ENCODE results near the gene CCS. TPM values are rescaled to one million over a fixed set of nuclear protein-coding genes. Genes with fewer than 3 reads are reported as not detected.
"Not testable (repeated sequence)": the region's sequence is repeated elsewhere in the genome, so short reads cannot be mapped to it uniquely, and the experiment has no call there.

The CCS gene
- polyA plus RNA-seq (ENCODE audit: insufficient read length) = 33.0 TPM

- DNase-seq (ENCODE audit: low read depth) = peak; percentile 90
These were observed at the start of gene CCS, which contains the start of gene CCDC87 for GRCh38 chr11:66592457-66593302. CCS (plus strand) TSS chr11:66593185; CDS start chr11:66593262, 77 bp downstream. CCDC87 (minus strand) TSS chr11:66593063; CDS start chr11:66593015, 48 bp downstream.

- no peak for DNase-seq (ENCODE audit: low read depth)
These were observed 49.5 kb upstream of the CCS start for GRCh38 chr11:66543263-66544107.

GRCh38 chr11:66544952-66545351 is 48.0 kb upstream of the CCS start:
- not testable (repeated sequence) for DNase-seq (ENCODE audit: low read depth)

GRCh38 chr11:66545701-66546367 is 47.2 kb upstream of the CCS start, which contains the start of gene ZDHHC24:
ZDHHC24 (minus strand) TSS chr11:66546048; CDS start chr11:66546003, 45 bp downstream.
- peak; percentile 78 for DNase-seq (ENCODE audit: low read depth)

- no peak for DNase-seq (ENCODE audit: low read depth)
These were observed 46.5 kb upstream of the CCS start, which contains the start of gene ACTN3 for GRCh38 chr11:66546368-66546965. ACTN3 (plus strand) TSS chr11:66546903; CDS start chr11:66546938, 35 bp downstream.

GRCh38 chr11:66546966-66547661 is 45.9 kb upstream of the CCS start:
- no peak for DNase-seq (ENCODE audit: low read depth)

- DNase-seq (ENCODE audit: low read depth) = no peak
These were observed 45.3 kb upstream of the CCS start for GRCh38 chr11:66547662-66548009.

- no peak for DNase-seq (ENCODE audit: low read depth)
These were observed 44.9 kb upstream of the CCS start for GRCh38 chr11:66548041-66548440.

- DNase-seq (ENCODE audit: low read depth) = no peak
These were observed 44.0 kb upstream of the CCS start for GRCh38 chr11:66548774-66549630.

GRCh38 chr11:66549696-66550095 is 43.3 kb upstream of the CCS start:
- no peak for DNase-seq (ENCODE audit: low read depth)

- no peak for DNase-seq (ENCODE audit: low read depth)
These were observed 42.1 kb upstream of the CCS start for GRCh38 chr11:66550887-66551286.

GRCh38 chr11:66554602-66555001 is 38.4 kb upstream of the CCS start:
- no peak for DNase-seq (ENCODE audit: low read depth)

- DNase-seq (ENCODE audit: low read depth) = no peak
These were observed 37.6 kb upstream of the CCS start for GRCh38 chr11:66555416-66555815.

- no peak for DNase-seq (ENCODE audit: low read depth)
These were observed 36.9 kb upstream of the CCS start for GRCh38 chr11:66556086-66556485.

GRCh38 chr11:66557733-66558326 is 35.2 kb upstream of the CCS start:
- DNase-seq (ENCODE audit: low read depth) = no peak

GRCh38 chr11:66559142-66559865 is 33.7 kb upstream of the CCS start:
- DNase-seq (ENCODE audit: low read depth) = no peak

GRCh38 chr11:66559866-66560676 is 32.9 kb upstream of the CCS start:
- no peak for DNase-seq (ENCODE audit: low read depth)

All from forelimb muscle (tissue), 1 donor.